GM12878 (cell line): Measurements from ENCODE around the gene TBC1D9B. TPM values are rescaled to one million over a fixed set of nuclear protein-coding genes. Genes with fewer than 3 reads are reported as not detected.

ENCODE experiments used
- BHLHE40 ChIP-seq, 2 experiments: fragments of 450-650 bp in 1 of 2; IDR thresholded peaks; 2 replicates each; pipeline ENCODE4 v1.6.1; 2011 to 2017; ENCODE audit warnings: low read depth in 2 of 2, borderline replicate concordance in 1 of 2, improper control_type of control experiment in 1 of 2, low read length in 1 of 2, mild to moderate bottlenecking in 1 of 2
- FOS ChIP-seq: IDR thresholded peaks from 3 replicates; pipeline ENCODE4 v1.6.1; 2011; ENCODE audit warnings: borderline replicate concordance; ENCODE audit not compliant: insufficient read length; ENCODE audit errors: extremely low read depth
- JUND ChIP-seq: IDR thresholded peaks from 2 replicates; pipeline ENCODE4 v1.6.1; 2012; ENCODE audit warnings: low read depth, mild to moderate bottlenecking, low read length, improper control_type of control experiment, moderate library complexity
- MTA2 ChIP-seq: fragments of 450-650 bp; IDR thresholded peaks from 2 replicates; pipeline ENCODE4 v1.6.1; 2016; ENCODE audit warnings: low read depth, mild to moderate bottlenecking, moderate library complexity
- POU2F2 ChIP-seq: IDR thresholded peaks from 3 replicates; pipeline ENCODE4 v1.6.1; 2011; ENCODE audit warnings: low read depth, mild to moderate bottlenecking, low read length, borderline replicate concordance
- RB1 ChIP-seq: fragments of 450-650 bp; formaldehyde crosslinking; IDR thresholded peaks from 2 replicates; pipeline ENCODE4 v1.6.1; 2017; ENCODE audit warnings: mild to moderate bottlenecking, borderline replicate concordance
- polyA plus RNA-seq, 11 experiments: library from polyadenylated mRNA; depleted of rRNA in 4 of 11; unstranded in 6 of 11; stranded (reverse) in 5 of 11; fragments of >200 nt; fragmentation: Nextera tagmentation in 4 of 11; fragmentation: Illumina TruSeq in 1 of 11; extraction: Ambion mirVana in 4 of 11; extraction: Trizol in 1 of 11; gene quantifications; 1 replicate in 1 of 11; 2 replicates in 10 of 11; pipeline versions ENCODE4 v1.2.1 to v1.2.3, GENCODE V29; 2011 to 2016; ENCODE audit warnings: inconsistent platforms in 2 of 11, missing spikeins in 2 of 11, low read depth in 1 of 11
- total RNA-seq, 4 experiments: library from RNA; depleted of rRNA in 3 of 4; stranded (reverse); fragments of >200 nt in 3 of 4; fragmentation: Illumina TruSeq in 1 of 4; extraction: Trizol in 1 of 4; gene quantifications; 2 replicates each; pipeline versions ENCODE4 v1.2.1 to v1.2.3, GENCODE V29; 2013 to 2021
- TF ChIP-seq, protein P1 (sequence below): fragments of 450-650 bp; conservative IDR thresholded peaks from 2 replicates; pipeline ENCODE4 v1.6.1; 2017; ENCODE audit warnings: mild to moderate bottlenecking, moderate library complexity
- TF ChIP-seq, protein P2 (sequence below): fragments of 450-650 bp; IDR thresholded peaks from 2 replicates; pipeline ENCODE4 v1.6.1; 2017; ENCODE audit warnings: mild to moderate bottlenecking
- TF ChIP-seq, protein P3 (sequence below): fragments of 450-650 bp; IDR thresholded peaks from 2 replicates; pipeline ENCODE4 v1.6.1; 2018; ENCODE audit warnings: mild to moderate bottlenecking, low read depth, moderate library complexity; ENCODE audit not compliant: partially characterized antibody
- TF ChIP-seq, protein P4 (sequence below): fragments of 450-650 bp; IDR thresholded peaks from 2 replicates; pipeline ENCODE4 v1.6.1; 2017; ENCODE audit warnings: mild to moderate bottlenecking, moderate library complexity

TBC1D9B gene
- total and polyA plus RNA-seq, 10 of the 15 experiments (the other 5 are each of a cell fraction or from before 2014, with no cell fraction given) = 4.0 to 74.2 (median 34.6) TPM

DNA sequence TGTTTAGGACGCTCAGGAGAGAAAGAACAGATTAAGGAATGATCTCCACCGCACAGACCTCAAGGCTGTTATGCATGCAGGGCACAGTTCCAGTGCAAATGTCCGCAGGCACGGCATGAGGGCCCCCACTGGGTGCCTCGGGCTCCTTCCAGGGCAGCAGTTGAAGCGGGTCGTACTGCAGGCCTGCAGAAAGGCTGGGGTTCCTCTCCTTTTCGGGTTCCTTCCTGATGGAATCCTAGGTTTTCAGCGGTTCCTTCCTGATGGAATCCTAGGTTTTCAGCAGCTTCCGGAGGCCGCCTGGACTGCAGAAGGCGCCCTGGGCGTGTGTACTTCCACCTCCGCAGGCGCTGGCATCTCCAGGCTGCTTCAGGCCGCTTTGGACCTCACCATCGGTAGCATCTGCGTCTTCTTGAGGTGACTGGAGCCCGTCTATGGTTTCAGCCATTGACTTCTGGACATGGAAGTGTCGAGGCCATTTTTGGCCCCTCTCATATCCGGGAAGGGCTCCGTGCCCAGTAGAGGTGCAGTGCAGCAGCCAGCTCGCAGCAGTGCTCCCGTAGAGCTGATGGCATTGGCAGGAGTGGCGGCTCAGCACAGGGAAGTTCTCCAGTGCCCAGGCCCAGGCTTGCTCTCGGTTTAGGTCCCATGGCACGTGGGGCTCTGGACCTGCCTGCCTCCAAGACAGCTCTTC lies 95.4 kb downstream of the TBC1D9B start (continued):
- TF ChIP-seq, protein P1, sequence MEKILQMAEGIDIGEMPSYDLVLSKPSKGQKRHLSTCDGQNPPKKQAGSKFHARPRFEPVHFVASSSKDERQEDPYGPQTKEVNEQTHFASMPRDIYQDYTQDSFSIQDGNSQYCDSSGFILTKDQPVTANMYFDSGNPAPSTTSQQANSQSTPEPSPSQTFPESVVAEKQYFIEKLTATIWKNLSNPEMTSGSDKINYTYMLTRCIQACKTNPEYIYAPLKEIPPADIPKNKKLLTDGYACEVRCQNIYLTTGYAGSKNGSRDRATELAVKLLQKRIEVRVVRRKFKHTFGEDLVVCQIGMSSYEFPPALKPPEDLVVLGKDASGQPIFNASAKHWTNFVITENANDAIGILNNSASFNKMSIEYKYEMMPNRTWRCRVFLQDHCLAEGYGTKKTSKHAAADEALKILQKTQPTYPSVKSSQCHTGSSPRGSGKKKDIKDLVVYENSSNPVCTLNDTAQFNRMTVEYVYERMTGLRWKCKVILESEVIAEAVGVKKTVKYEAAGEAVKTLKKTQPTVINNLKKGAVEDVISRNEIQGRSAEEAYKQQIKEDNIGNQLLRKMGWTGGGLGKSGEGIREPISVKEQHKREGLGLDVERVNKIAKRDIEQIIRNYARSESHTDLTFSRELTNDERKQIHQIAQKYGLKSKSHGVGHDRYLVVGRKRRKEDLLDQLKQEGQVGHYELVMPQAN = no peak
- TF ChIP-seq, protein P2, sequence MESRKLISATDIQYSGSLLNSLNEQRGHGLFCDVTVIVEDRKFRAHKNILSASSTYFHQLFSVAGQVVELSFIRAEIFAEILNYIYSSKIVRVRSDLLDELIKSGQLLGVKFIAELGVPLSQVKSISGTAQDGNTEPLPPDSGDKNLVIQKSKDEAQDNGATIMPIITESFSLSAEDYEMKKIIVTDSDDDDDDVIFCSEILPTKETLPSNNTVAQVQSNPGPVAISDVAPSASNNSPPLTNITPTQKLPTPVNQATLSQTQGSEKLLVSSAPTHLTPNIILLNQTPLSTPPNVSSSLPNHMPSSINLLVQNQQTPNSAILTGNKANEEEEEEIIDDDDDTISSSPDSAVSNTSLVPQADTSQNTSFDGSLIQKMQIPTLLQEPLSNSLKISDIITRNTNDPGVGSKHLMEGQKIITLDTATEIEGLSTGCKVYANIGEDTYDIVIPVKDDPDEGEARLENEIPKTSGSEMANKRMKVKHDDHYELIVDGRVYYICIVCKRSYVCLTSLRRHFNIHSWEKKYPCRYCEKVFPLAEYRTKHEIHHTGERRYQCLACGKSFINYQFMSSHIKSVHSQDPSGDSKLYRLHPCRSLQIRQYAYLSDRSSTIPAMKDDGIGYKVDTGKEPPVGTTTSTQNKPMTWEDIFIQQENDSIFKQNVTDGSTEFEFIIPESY = no peak
- TF ChIP-seq BHLHE40 (IDR thresholded peaks at IDR 0.05; ENCODE audit: borderline replicate concordance in 1 of 2, low read depth in 2 of 2, low read length in 1 of 2) = no peak
- no peak for TF ChIP-seq JUND
- TF ChIP-seq, protein P3, sequence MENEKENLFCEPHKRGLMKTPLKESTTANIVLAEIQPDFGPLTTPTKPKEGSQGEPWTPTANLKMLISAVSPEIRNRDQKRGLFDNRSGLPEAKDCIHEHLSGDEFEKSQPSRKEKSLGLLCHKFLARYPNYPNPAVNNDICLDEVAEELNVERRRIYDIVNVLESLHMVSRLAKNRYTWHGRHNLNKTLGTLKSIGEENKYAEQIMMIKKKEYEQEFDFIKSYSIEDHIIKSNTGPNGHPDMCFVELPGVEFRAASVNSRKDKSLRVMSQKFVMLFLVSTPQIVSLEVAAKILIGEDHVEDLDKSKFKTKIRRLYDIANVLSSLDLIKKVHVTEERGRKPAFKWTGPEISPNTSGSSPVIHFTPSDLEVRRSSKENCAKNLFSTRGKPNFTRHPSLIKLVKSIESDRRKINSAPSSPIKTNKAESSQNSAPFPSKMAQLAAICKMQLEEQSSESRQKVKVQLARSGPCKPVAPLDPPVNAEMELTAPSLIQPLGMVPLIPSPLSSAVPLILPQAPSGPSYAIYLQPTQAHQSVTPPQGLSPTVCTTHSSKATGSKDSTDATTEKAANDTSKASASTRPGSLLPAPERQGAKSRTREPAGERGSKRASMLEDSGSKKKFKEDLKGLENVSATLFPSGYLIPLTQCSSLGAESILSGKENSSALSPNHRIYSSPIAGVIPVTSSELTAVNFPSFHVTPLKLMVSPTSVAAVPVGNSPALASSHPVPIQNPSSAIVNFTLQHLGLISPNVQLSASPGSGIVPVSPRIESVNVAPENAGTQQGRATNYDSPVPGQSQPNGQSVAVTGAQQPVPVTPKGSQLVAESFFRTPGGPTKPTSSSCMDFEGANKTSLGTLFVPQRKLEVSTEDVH = no peak
- no peak for TF ChIP-seq RB1
- TF ChIP-seq, protein P4, sequence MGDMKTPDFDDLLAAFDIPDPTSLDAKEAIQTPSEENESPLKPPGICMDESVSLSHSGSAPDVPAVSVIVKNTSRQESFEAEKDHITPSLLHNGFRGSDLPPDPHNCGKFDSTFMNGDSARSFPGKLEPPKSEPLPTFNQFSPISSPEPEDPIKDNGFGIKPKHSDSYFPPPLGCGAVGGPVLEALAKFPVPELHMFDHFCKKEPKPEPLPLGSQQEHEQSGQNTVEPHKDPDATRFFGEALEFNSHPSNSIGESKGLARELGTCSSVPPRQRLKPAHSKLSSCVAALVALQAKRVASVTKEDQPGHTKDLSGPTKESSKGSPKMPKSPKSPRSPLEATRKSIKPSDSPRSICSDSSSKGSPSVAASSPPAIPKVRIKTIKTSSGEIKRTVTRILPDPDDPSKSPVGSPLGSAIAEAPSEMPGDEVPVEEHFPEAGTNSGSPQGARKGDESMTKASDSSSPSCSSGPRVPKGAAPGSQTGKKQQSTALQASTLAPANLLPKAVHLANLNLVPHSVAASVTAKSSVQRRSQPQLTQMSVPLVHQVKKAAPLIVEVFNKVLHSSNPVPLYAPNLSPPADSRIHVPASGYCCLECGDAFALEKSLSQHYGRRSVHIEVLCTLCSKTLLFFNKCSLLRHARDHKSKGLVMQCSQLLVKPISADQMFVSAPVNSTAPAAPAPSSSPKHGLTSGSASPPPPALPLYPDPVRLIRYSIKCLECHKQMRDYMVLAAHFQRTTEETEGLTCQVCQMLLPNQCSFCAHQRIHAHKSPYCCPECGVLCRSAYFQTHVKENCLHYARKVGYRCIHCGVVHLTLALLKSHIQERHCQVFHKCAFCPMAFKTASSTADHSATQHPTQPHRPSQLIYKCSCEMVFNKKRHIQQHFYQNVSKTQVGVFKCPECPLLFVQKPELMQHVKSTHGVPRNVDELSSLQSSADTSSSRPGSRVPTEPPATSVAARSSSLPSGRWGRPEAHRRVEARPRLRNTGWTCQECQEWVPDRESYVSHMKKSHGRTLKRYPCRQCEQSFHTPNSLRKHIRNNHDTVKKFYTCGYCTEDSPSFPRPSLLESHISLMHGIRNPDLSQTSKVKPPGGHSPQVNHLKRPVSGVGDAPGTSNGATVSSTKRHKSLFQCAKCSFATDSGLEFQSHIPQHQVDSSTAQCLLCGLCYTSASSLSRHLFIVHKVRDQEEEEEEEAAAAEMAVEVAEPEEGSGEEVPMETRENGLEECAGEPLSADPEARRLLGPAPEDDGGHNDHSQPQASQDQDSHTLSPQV = no peak
- TF ChIP-seq POU2F2 = no peak
- TF ChIP-seq MTA2 = no peak
- TF ChIP-seq FOS = no peak
